A549 (cell line): ENCODE results near the gene ACTR1B. TPM values are rescaled to one million over a fixed set of nuclear protein-coding genes. Genes with fewer than 3 reads are reported as not detected.
"Not testable (repeated sequence)": the region's sequence is repeated elsewhere in the genome, so short reads cannot be mapped to it uniquely, and the experiment has no call there.

Experiments used
- ATAC-seq, 2 experiments: fragments of 200-7000 bp in 1 of 2; fragments of >200 bp in 1 of 2; cut with Nextera tagmentation in 1 of 2; cut with Tn5 transposase in 1 of 2; 3 replicates each; pipeline versions ENCODE4 v1.8.0 to v1.9.1; 2018 to 2020; ENCODE audit warnings: mild to moderate bottlenecking in 1 of 2, moderate library complexity in 1 of 2
- CTCF ChIA-PET: fragments of 300-600 bp; sonication (Branson Sonifier 250); formaldehyde crosslinking; extraction: SDS; loops from one replicate; lab custom pipeline; 2021; ENCODE audit warnings: antibody characterized with exemption, inconsistent platforms; lab: Yijun Ruan, JAX
- POLR2A ChIA-PET: fragments of 350-600 bp; formaldehyde crosslinking; extraction: SDS; loops from one replicate; lab custom pipeline; 2021; ENCODE audit warnings: antibody characterized with exemption, inconsistent platforms; lab: Yijun Ruan, JAX
- DNase-seq, 2 experiments: peaks; one replicate each; pipeline versions ENCODE4 v3.0.0 to v3.0.0-alpha.2; 2011 to 2016; ENCODE audit warnings: low read depth in 1 of 2, low spot score in 1 of 2
- FAIRE-seq: peaks from 2 replicates; lab custom pipeline; 2011; peaks lifted over from hg19 to GRCh38; lab: Jason Lieb, UNC
- H3K27ac ChIP-seq, 2 experiments: fragments of >200 bp; sonication (Bioruptor Twin); formaldehyde crosslinking; 3 replicates each; pipeline ENCODE4 v1.5.1; 2016 to 2017
- H3K4me1 ChIP-seq: fragments of >200 bp; sonication (Bioruptor Twin); formaldehyde crosslinking; 3 replicates; pipeline ENCODE4 v1.6.1; 2016
- H3K4me2 ChIP-seq: fragments of >200 bp; sonication (Bioruptor Twin); formaldehyde crosslinking; 3 replicates; pipeline ENCODE4 v1.6.1; 2016
- H3K4me3 ChIP-seq: fragments of >200 bp; sonication (Bioruptor Twin); formaldehyde crosslinking; 3 replicates; pipeline ENCODE4 v1.5.1; 2016
- H3K9me3 ChIP-seq: fragments of >200 bp; sonication (Bioruptor Twin); formaldehyde crosslinking; 3 replicates; pipeline ENCODE4 v1.6.1; 2016
- CHD4 ChIP-seq: fragments of 200-600 bp; sonication (generic); IDR thresholded peaks from 2 replicates; pipeline ENCODE4 v1.6.1; 2016; ENCODE audit warnings: antibody characterized with exemption, mild to moderate bottlenecking, borderline replicate concordance
- ELK1 ChIP-seq: fragments of 150-350 bp; IDR thresholded peaks from 2 replicates; pipeline ENCODE4 v1.6.1; 2014; ENCODE audit warnings: low read depth, mild to moderate bottlenecking, low read length
- EP300 ChIP-seq, 2 experiments: fragments of >200 bp; sonication (Bioruptor Twin); formaldehyde crosslinking; IDR thresholded peaks; 2 replicates in 1 of 2; 3 replicates in 1 of 2; pipeline ENCODE4 v1.6.1; 2016 to 2017
- ESRRA ChIP-seq: fragments of 150-350 bp; IDR thresholded peaks from 2 replicates; pipeline ENCODE4 v1.6.1; 2014; ENCODE audit warnings: mild to moderate bottlenecking, low read length, borderline replicate concordance
- FOSL2 ChIP-seq, 2 experiments: fragments of 450-650 bp in 1 of 2; fragments of >200 bp in 1 of 2; sonication (Bioruptor Twin) in 1 of 2; formaldehyde crosslinking; IDR thresholded peaks; 2 replicates each; pipeline versions ENCODE4 v1.5.0 to v1.6.1; 2016 to 2020; ENCODE audit warnings: mild to moderate bottlenecking in 1 of 2, moderate library complexity in 1 of 2
- FOXS1 ChIP-seq: fragments of 250-450 bp; sonication (Bioruptor Pico); IDR thresholded peaks from 2 replicates; pipeline ENCODE4 v1.5.0; 2020; ENCODE audit warnings: mild to moderate bottlenecking, moderate library complexity
- GATA3 ChIP-seq: IDR thresholded peaks from 2 replicates; pipeline ENCODE4 v1.6.1; 2012; ENCODE audit warnings: borderline replicate concordance
- HMGXB4 ChIP-seq: fragments of 250-450 bp; sonication (Bioruptor Pico); IDR thresholded peaks from 2 replicates; pipeline ENCODE4 v1.5.0; 2021; ENCODE audit warnings: mild to moderate bottlenecking, moderate library complexity, borderline replicate concordance
- HOXA7 ChIP-seq: fragments of 250-450 bp; sonication (Bioruptor Pico); IDR thresholded peaks from 2 replicates; pipeline ENCODE4 v1.5.0; 2020; ENCODE audit warnings: mild to moderate bottlenecking, moderate library complexity
- POLR2A ChIP-seq: IDR thresholded peaks from 2 replicates; pipeline ENCODE4 v1.6.1; 2012; ENCODE audit warnings: mild to moderate bottlenecking, low read length
- RCOR1 ChIP-seq: fragments of 150-350 bp; IDR thresholded peaks from 2 replicates; pipeline ENCODE4 v1.6.1; 2014; ENCODE audit warnings: antibody characterized with exemption, low read length, low read depth
- REST ChIP-seq: fragments of 200-600 bp; sonication (generic); IDR thresholded peaks from 2 replicates; pipeline ENCODE4 v1.6.1; 2016; ENCODE audit warnings: antibody characterized with exemption, mild to moderate bottlenecking, moderate library complexity
- RNF2 ChIP-seq: fragments of 200-600 bp; sonication (generic); IDR thresholded peaks from 2 replicates; pipeline ENCODE4 v1.6.1; 2016; ENCODE audit warnings: low read depth, mild to moderate bottlenecking, antibody characterized with exemption, moderate library complexity, borderline replicate concordance
- SMC3 ChIP-seq: fragments of >200 bp; sonication (Bioruptor Twin); formaldehyde crosslinking; IDR thresholded peaks from 3 replicates; pipeline ENCODE4 v1.6.1; 2018; ENCODE audit warnings: inconsistent platforms
- ZNF302 ChIP-seq: fragments of 250-450 bp; sonication (Bioruptor Pico); IDR thresholded peaks from 2 replicates; pipeline ENCODE4 v1.9.0; 2021; ENCODE audit warnings: inconsistent platforms, mild to moderate bottlenecking, moderate library complexity
- WGBS: methylation state at CpG from one replicate; pipeline ENCODE4 v1.1.6; 2017; ENCODE audit errors: missing lambda C conversion rate; 5-methylcytosine and 5-hydroxymethylcytosine counted together
- polyA plus RNA-seq, 4 experiments: library from polyadenylated mRNA; depleted of rRNA in 3 of 4; stranded (reverse); fragments of >200 nt; fragmentation: RNase III in 1 of 4; extraction: RNeasy Plus Mini Kit Qiagen cat#74134 plus additional on column Dnase treatment in 1 of 4; gene quantifications; 2 replicates in 3 of 4; 3 replicates in 1 of 4; pipeline ENCODE4 v1.2.3, GENCODE V29; 2011 to 2017

Gene ACTR1B
- polyA plus RNA-seq, 2 of the 4 experiments (the other 2 are of a cell fraction): 24.7 to 37.6 TPM

GRCh38 chr2:97673915-97674283, 10.1 kb upstream of the ACTR1B start (continued):
- TF ChIP-seq HMGXB4 (CRISPR knock-in tag) (no peak), REST (no peak), POLR2A (no peak), GATA3 (no peak)

- TF ChIP-seq ESRRA (no peak), CHD4 (no peak), RNF2 (no peak), ZNF302 (no peak), RCOR1 (no peak), EP300 (IDR thresholded peaks at IDR 0.05) (no peak), FOXS1 (CRISPR knock-in tag) (no peak), HMGXB4 (CRISPR knock-in tag) (no peak), ELK1 (no peak), HOXA7 (CRISPR knock-in tag) (no peak), FOSL2 (IDR thresholded peaks at IDR 0.05) (no peak), FOSL2 (CRISPR knock-in tag; IDR thresholded peaks at IDR 0.05) (no peak), SMC3 (no peak)
- no peak for FAIRE-seq
- Histone ChIP-seq H3K4me3 (no peak overlapping the region), H3K27ac (no peak overlapping the region), H3K4me2 (no peak overlapping the region), H3K9me3 (no peaks in the 10 kb centered on the region), H3K4me1 (no peaks in the 10 kb centered on the region)
- ChIA-PET POLR2A (interaction anchor here (1.0 kb wide), 1 partner anchor 11 kb away, joined by 3 read pairs; no protein-coding TSS in a partner anchor), CTCF (interaction anchor here (1.2 to 1.3 kb wide), 3 partner anchors 9 to 82 kb away, joined by 3 read pairs; partner anchors contain the start of gene ACTR1B)
- ATAC-seq: no peak
- DNase-seq: no peak
- WGBS: 77% methylated on average over 9 of the region's 9 CpGs
These were observed 9.5 kb upstream of the ACTR1B start for GRCh38 chr2:97673182-97673914.

GRCh38 chr2:97672606-97673140, 8.8 kb upstream of the ACTR1B start:
- ChIA-PET POLR2A (interaction anchor here (1.0 kb wide), 1 partner anchor 10 kb away, joined by 3 read pairs; no protein-coding TSS in a partner anchor), CTCF (interaction anchor here (1.2 to 1.7 kb wide), 4 partner anchors 9 to 82 kb away, joined by 3 read pairs; partner anchors contain the start of gene ACTR1B)
- FAIRE-seq, H3K4me2 ChIP-seq, DNase-seq, H3K4me3 ChIP-seq, H3K27ac ChIP-seq, ATAC-seq, H3K4me1 ChIP-seq, H3K9me3 ChIP-seq: not testable (repeated sequence)
- WGBS: 86% methylated on average over 4 of the region's 6 CpGs
